NT2/D1 (cell line): ENCODE results near the gene DNTTIP2.

Experiments used
- SUZ12 ChIP-seq: IDR thresholded peaks from 2 replicates; pipeline ENCODE4 v1.6.1; 2011; ENCODE audit not compliant: insufficient read length, insufficient read depth; ENCODE audit errors: extremely low read depth
- YY1 ChIP-seq: IDR thresholded peaks from 2 replicates; pipeline ENCODE4 v1.6.1; 2011; ENCODE audit not compliant: insufficient read length, insufficient read depth
- ZNF274 ChIP-seq: IDR thresholded peaks from 2 replicates; pipeline ENCODE4 v1.6.1; 2011; ENCODE audit warnings: mild to moderate bottlenecking, low read depth, low read length

GRCh38 chr1:93827633-93828366, 51.2 kb downstream of the DNTTIP2 start:
- TF ChIP-seq ZNF274, result no peak
- no peak for TF ChIP-seq YY1
- TF ChIP-seq SUZ12, result no peak
